Suprapubic skin (tissue), 4 donors: ENCODE measurements around the gene STOML2.

Experiments
- POLR2A ChIP-seq, 2 donors: fragments of 450-650 bp; IDR thresholded peaks; one replicate each; pipeline ENCODE4 v1.6.1; 2017; ENCODE audit warnings: antibody characterized with exemption in 2 of 2, mild to moderate bottlenecking in 2 of 2, moderate library complexity in 2 of 2
- POLR2AphosphoS5 ChIP-seq, 3 donors: sonication (generic); formaldehyde crosslinking; IDR thresholded peaks; one replicate each; pipeline ENCODE4 v1.6.1; 2017; ENCODE audit warnings: antibody characterized with exemption in 3 of 3
- TF ChIP-seq, protein P1 (sequence below), 2 donors: fragments of 200-600 bp in 1 of 2; fragments of 450-650 bp in 1 of 2; sonication (generic) in 1 of 2; IDR thresholded peaks; one replicate each; pipeline ENCODE4 v1.5.1; 2016 to 2019; ENCODE audit warnings: antibody characterized with exemption in 2 of 2, mild to moderate bottlenecking in 1 of 2, moderate library complexity in 1 of 2

DNA sequence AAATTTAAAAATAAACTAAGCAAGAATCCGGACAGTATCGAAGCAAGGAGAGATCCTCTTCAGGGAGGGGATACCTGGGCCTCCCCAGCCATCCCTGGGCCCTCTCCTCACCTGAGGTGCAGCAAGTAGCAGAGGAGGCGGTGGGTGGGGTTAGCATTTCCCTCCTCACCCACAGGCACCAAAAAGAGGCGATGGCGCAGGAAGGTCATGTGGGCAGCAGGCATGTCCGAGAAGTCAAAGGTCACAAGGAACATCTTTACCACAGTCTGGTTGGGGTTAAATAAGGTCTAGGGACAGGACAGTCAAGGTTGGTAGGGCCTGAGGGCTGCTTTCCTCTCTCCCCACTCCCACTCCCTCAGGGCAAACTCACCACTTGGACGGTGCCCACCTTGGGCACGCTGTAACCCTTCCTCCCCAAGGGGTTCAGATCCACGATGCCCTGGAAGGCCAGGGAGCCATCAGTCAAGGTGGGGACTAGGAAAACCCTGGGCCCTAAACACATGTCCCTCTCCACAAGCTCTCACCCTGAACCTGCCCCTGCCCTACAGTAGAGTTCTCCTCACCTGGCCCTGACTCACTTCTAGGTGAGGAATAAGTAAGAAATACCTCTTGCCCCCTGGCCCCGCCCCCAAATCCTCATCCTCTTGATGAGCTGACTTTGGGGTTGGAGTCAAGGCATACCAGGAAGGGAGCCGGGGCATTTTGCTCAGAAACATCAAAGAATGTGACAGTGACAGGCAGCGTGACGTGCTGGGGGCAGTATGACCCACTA is 2.8 kb upstream of the STOML2 start:
- TF ChIP-seq, protein P1, sequence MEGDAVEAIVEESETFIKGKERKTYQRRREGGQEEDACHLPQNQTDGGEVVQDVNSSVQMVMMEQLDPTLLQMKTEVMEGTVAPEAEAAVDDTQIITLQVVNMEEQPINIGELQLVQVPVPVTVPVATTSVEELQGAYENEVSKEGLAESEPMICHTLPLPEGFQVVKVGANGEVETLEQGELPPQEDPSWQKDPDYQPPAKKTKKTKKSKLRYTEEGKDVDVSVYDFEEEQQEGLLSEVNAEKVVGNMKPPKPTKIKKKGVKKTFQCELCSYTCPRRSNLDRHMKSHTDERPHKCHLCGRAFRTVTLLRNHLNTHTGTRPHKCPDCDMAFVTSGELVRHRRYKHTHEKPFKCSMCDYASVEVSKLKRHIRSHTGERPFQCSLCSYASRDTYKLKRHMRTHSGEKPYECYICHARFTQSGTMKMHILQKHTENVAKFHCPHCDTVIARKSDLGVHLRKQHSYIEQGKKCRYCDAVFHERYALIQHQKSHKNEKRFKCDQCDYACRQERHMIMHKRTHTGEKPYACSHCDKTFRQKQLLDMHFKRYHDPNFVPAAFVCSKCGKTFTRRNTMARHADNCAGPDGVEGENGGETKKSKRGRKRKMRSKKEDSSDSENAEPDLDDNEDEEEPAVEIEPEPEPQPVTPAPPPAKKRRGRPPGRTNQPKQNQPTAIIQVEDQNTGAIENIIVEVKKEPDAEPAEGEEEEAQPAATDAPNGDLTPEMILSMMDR (IDR thresholded peaks at IDR 0.05) = no peak
- TF ChIP-seq POLR2AphosphoS5 (IDR thresholded peaks at IDR 0.05) (no peak), POLR2A (IDR thresholded peaks at IDR 0.05) (no peak)
